ENCODE results near the gene ZCCHC3. TPM values are rescaled to one million over a fixed set of nuclear protein-coding genes. Genes with fewer than 3 reads are reported as not detected.
"Not testable (repeated sequence)": the region's sequence is repeated elsewhere in the genome, so short reads cannot be mapped to it uniquely, and the experiment has no call there.

Gene ZCCHC3, protein sequence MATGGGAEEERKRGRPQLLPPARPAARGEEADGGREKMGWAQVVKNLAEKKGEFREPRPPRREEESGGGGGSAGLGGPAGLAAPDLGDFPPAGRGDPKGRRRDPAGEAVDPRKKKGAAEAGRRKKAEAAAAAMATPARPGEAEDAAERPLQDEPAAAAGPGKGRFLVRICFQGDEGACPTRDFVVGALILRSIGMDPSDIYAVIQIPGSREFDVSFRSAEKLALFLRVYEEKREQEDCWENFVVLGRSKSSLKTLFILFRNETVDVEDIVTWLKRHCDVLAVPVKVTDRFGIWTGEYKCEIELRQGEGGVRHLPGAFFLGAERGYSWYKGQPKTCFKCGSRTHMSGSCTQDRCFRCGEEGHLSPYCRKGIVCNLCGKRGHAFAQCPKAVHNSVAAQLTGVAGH
- 40.0 TPM for total RNA-seq (ENCODE audit: unreplicated experiment)
- long read RNA-seq, partial matches to known transcripts = 0 of 2 reads
- long read RNA-seq, other reads (novel, unspliced or antisense) = 0 of 2 reads

DNA sequence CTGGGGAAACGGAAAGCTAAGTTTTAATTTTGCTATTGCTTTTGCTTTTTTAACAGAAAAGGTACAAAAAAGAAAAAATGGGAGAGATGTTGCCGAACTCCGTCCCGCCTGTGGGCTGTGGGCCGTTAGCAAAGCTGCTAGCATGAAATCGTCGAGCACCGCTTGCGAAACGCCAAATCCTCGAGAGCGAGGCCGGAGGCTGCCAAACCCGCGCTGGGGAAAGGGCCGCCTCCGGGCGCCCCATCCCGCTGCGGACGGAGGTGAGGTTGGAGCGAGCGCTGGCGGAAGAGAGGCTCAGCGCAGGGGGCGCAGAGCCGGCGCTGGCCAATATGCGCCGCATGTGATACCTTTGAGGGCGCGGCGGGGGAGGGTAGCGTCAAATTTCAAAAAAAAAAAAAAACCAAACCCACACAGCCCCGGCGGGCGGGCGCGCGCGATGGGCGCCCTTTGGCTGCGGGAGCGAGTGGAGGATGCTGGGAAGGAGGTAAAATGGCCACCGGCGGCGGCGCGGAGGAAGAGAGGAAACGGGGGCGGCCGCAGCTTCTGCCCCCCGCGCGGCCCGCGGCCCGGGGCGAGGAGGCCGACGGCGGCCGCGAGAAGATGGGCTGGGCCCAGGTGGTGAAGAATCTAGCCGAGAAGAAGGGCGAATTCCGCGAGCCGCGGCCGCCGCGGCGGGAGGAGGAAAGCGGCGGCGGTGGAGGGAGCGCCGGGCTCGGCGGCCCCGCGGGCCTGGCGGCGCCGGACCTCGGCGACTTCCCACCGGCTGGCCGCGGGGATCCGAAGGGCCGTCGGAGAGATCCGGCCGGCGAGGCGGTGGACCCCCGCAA is at the start of gene ZCCHC3:
TSS of gene ZCCHC3 (plus strand) at position 473 of the 827 bp plus-strand sequence. CDS start at position 490, 17 bp downstream.
- peaks cover 22% of the 10 kb centered on the region for H3K27me3 Mint-ChIP-seq (ENCODE audit: unreplicated experiment)
- peaks cover 15% of the 10 kb centered on the region for H3K36me3 Mint-ChIP-seq (ENCODE audit: low read depth, unreplicated experiment)
- peaks cover 55% of the 10 kb centered on the region for H3K4me1 Mint-ChIP-seq (ENCODE audit: unreplicated experiment)
- H3K27ac Mint-ChIP-seq (ENCODE audit: unreplicated experiment) = peak within 1 kb of the TSS; percentile 94
- TF ChIP-seq, protein P1, sequence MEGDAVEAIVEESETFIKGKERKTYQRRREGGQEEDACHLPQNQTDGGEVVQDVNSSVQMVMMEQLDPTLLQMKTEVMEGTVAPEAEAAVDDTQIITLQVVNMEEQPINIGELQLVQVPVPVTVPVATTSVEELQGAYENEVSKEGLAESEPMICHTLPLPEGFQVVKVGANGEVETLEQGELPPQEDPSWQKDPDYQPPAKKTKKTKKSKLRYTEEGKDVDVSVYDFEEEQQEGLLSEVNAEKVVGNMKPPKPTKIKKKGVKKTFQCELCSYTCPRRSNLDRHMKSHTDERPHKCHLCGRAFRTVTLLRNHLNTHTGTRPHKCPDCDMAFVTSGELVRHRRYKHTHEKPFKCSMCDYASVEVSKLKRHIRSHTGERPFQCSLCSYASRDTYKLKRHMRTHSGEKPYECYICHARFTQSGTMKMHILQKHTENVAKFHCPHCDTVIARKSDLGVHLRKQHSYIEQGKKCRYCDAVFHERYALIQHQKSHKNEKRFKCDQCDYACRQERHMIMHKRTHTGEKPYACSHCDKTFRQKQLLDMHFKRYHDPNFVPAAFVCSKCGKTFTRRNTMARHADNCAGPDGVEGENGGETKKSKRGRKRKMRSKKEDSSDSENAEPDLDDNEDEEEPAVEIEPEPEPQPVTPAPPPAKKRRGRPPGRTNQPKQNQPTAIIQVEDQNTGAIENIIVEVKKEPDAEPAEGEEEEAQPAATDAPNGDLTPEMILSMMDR (IDR thresholded peaks at IDR 0.05; ENCODE audit: unreplicated experiment) = no peak
- H3K9me3 Mint-ChIP-seq (ENCODE audit: unreplicated experiment) = no peaks in the 10 kb centered on the region
- peak within 1 kb of the TSS; percentile 99 for H3K4me3 Mint-ChIP-seq (ENCODE audit: unreplicated experiment)
- DNase-seq (ENCODE audit: low spot score) = peak; percentile 82

DNA sequence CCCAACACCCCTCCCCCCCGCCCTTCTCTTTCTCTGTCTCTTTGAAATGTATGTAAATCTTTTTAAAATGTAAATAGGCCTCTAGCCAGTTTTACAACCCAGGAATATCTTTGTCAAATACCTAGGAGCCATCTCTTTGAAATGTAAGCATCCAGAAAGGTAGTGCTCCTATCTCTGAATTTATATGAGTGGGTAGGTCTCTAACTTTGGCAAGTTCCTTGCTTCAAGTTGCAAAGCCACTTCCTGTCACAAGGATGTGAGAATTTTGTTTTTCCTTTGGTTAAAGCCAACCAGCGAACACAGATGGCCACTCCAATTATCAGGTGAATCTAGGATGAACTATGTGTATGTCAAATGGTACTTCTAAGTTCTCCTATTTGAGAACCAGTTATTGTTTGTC is 46.0 kb upstream of the ZCCHC3 start:
- Mint-ChIP-seq H3K4me1 (ENCODE audit: unreplicated experiment) (peaks cover 8% of the 10 kb centered on the region), H3K27me3 (ENCODE audit: unreplicated experiment) (peaks cover 8% of the 10 kb centered on the region), H3K36me3 (ENCODE audit: low read depth, unreplicated experiment) (no peaks in the 10 kb centered on the region), H3K9me3 (ENCODE audit: unreplicated experiment) (no peaks in the 10 kb centered on the region), H3K4me3 (ENCODE audit: unreplicated experiment) (no peak overlapping the region), H3K27ac (ENCODE audit: unreplicated experiment) (no peak overlapping the region)
- TF ChIP-seq, protein P1 (IDR thresholded peaks at IDR 0.05; ENCODE audit: unreplicated experiment) = no peak
- no peak for DNase-seq (ENCODE audit: low spot score)

DNA sequence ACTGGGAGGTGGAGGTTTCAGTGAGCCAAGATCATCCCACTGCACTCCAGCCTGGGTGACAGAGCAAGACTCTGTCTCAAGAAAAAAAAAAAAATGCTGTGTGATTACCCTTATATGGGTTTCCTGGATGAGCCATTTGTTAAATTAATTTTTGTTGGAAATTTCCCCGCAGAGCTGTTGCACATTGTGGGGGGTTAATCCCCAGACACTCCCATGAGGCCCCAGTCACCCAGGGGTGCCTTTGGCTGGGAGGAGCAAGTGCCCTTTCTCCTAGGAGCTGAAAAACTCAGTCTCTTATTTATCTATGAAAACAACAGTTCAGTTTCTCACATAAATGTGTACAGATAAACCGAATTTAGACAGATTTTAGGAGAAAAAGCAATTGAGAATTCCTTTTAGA is 44.6 kb upstream of the ZCCHC3 start:
- peaks cover 8% of the 10 kb centered on the region for H3K27me3 Mint-ChIP-seq (ENCODE audit: unreplicated experiment)
- H3K36me3 Mint-ChIP-seq (ENCODE audit: low read depth, unreplicated experiment) = no peaks in the 10 kb centered on the region
- no peak overlapping the region for H3K27ac Mint-ChIP-seq (ENCODE audit: unreplicated experiment)
- no peaks in the 10 kb centered on the region for H3K9me3 Mint-ChIP-seq (ENCODE audit: unreplicated experiment)
- TF ChIP-seq, protein P1 (IDR thresholded peaks at IDR 0.05; ENCODE audit: unreplicated experiment) = no peak
- no peak for DNase-seq (ENCODE audit: low spot score)
- H3K4me3 Mint-ChIP-seq (ENCODE audit: unreplicated experiment) = no peak overlapping the region
- H3K4me1 Mint-ChIP-seq (ENCODE audit: unreplicated experiment) = peaks cover 8% of the 10 kb centered on the region

DNA sequence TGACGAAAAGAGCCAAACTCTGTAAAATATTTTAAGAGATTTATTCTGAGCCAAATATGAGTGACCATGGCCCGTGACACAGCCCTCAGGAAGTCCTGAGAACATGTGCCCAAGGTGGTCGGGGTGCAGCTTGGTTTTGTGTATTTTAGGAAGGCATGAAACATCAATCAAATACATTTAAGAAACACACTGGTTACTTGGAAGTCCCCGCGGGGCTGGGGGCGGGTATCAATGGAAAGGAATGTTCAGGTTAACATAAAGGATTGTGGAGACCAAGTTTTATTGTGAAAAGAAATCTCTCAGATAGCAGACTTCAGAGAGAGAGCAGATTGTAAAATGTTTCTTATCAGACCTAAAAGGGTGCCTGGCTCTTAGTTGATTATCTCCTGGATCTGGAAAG is 43.9 kb upstream of the ZCCHC3 start:
- not testable (repeated sequence) for DNase-seq (ENCODE audit: low spot score); H3K9me3 Mint-ChIP-seq (ENCODE audit: unreplicated experiment); H3K4me3 Mint-ChIP-seq (ENCODE audit: unreplicated experiment); H3K36me3 Mint-ChIP-seq (ENCODE audit: low read depth, unreplicated experiment); H3K27ac Mint-ChIP-seq (ENCODE audit: unreplicated experiment); H3K4me1 Mint-ChIP-seq (ENCODE audit: unreplicated experiment)
- H3K27me3 Mint-ChIP-seq (ENCODE audit: unreplicated experiment) = peaks cover 11% of the 10 kb centered on the region

DNA sequence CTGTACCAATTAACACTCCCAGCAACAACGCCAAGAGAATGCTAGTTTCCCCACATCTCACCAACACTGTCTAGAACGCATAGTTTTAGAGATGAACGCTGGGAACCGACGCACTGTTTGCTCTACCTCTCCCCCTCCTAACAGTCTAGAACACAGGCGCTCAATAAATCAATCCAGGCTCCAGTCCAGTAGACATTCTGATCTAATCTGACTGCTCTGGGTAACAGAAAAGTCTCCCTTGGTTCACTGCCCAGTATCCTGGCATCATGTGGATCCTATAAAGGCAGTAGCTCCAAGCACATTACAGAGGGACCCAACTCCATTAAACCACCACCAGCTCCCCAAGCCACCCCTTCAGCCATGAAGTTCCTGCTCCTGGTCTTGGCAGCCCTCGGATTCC is 40.0 kb upstream of the ZCCHC3 start, which contains the start of gene DEFB132:
TSS of gene DEFB132 (plus strand) at position 306 of the 400 bp plus-strand sequence. CDS start at position 361, 55 bp downstream.
- H3K27me3 Mint-ChIP-seq (ENCODE audit: unreplicated experiment) = peaks cover 7% of the 10 kb centered on the region
- H3K4me3 Mint-ChIP-seq (ENCODE audit: unreplicated experiment) = no peak within 1 kb of the TSS

More for the DNA sequence above, 40.0 kb upstream of the ZCCHC3 start, which contains the start of gene DEFB132:
- DNase-seq (ENCODE audit: low spot score) = no peak
- no peaks in the 10 kb centered on the region for H3K9me3 Mint-ChIP-seq (ENCODE audit: unreplicated experiment)
- no peaks in the 10 kb centered on the region for H3K4me1 Mint-ChIP-seq (ENCODE audit: unreplicated experiment)
- H3K36me3 Mint-ChIP-seq (ENCODE audit: low read depth, unreplicated experiment) = peaks cover 3% of the 10 kb centered on the region
- no peak within 1 kb of the TSS for H3K27ac Mint-ChIP-seq (ENCODE audit: unreplicated experiment)
- TF ChIP-seq, protein P1 (IDR thresholded peaks at IDR 0.05; ENCODE audit: unreplicated experiment) = no peak

All from endothelial cell (in vitro differentiated cells).